ENCODE data around the gene TCEA2. TPM values are rescaled to one million over a fixed set of nuclear protein-coding genes. Genes with fewer than 3 reads are reported as not detected.

The TCEA2 gene
- total and polyA plus RNA-seq, 9 of the 15 experiments (the other 6 are each of a cell fraction or from before 2014, with no cell fraction given): 1.4 to 28.7 (median 5.4) TPM

DNA sequence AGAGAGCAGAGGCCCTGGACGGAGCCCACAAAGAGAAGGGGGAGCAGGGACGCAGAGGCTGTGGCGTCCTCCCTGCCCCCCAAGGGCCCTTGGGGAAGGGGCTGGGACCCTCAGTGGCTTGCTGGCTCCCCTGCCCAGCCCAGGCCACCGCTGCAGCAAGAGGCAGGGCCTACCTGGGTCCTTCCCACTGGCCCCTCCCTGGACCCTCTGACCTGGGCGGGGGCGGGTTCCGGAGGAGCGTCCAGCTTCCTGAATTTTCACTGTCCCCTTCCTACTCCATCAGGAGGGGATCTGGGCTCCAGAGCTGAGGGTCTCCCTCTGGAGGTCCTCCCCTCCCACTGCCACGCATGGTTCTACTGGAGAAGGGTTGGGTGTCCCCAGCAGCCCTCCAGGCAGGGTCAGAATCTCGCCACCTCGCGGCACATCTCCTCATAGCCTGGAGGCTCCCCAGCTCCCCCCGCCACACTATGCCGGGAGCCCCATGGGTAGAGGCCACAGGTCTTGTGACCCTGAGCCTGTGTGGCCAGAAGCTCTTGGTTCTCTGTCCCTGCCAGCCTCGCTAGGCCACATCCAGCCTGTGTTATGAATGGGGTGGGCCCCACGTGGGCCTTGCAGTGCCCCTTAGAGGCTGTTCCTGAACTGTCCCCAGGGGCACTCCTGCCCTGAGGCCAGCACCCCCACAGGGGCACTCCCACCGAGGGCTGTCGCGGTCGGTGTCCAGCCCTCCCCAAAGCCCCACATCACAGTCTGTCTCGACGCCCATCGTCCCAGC is 12.6 kb upstream of the TCEA2 start (continued):
- TF ChIP-seq, protein P1, sequence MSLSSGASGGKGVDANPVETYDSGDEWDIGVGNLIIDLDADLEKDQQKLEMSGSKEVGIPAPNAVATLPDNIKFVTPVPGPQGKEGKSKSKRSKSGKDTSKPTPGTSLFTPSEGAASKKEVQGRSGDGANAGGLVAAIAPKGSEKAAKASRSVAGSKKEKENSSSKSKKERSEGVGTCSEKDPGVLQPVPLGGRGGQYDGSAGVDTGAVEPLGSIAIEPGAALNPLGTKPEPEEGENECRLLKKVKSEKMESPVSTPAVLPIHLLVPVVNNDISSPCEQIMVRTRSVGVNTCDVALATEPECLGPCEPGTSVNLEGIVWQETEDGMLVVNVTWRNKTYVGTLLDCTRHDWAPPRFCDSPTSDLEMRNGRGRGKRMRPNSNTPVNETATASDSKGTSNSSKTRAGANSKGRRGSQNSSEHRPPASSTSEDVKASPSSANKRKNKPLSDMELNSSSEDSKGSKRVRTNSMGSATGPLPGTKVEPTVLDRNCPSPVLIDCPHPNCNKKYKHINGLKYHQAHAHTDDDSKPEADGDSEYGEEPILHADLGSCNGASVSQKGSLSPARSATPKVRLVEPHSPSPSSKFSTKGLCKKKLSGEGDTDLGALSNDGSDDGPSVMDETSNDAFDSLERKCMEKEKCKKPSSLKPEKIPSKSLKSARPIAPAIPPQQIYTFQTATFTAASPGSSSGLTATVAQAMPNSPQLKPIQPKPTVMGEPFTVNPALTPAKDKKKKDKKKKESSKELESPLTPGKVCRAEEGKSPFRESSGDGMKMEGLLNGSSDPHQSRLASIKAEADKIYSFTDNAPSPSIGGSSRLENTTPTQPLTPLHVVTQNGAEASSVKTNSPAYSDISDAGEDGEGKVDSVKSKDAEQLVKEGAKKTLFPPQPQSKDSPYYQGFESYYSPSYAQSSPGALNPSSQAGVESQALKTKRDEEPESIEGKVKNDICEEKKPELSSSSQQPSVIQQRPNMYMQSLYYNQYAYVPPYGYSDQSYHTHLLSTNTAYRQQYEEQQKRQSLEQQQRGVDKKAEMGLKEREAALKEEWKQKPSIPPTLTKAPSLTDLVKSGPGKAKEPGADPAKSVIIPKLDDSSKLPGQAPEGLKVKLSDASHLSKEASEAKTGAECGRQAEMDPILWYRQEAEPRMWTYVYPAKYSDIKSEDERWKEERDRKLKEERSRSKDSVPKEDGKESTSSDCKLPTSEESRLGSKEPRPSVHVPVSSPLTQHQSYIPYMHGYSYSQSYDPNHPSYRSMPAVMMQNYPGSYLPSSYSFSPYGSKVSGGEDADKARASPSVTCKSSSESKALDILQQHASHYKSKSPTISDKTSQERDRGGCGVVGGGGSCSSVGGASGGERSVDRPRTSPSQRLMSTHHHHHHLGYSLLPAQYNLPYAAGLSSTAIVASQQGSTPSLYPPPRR (CRISPR knock-in tag; IDR thresholded peaks at IDR 0.05; ENCODE audit: borderline replicate concordance): no peak
- TF ChIP-seq ZNF146 (CRISPR knock-in tag; IDR thresholded peaks at IDR 0.05; ENCODE audit: unreplicated experiment) (no peak), ZNF507 (tag; conservative IDR thresholded peaks at IDR 0.05) (no peak), ZKSCAN3 (CRISPR knock-in tag; IDR thresholded peaks at IDR 0.05) (no peak), MITF (IDR thresholded peaks at IDR 0.05) (0 out of 2 replicates have a peak, but pooled peaks have one; percentile 23), POLR2B (IDR thresholded peaks at IDR 0.05; ENCODE audit: low read depth, partially characterized antibody) (no peak), ZNF512 (tag; IDR thresholded peaks at IDR 0.05) (no peak), ZNF583 (CRISPR knock-in tag; IDR thresholded peaks at IDR 0.05) (no peak), ZNF644 (tag; IDR thresholded peaks at IDR 0.05; ENCODE audit: low read depth) (no peak), TCF7L2 (IDR thresholded peaks at IDR 0.05; ENCODE audit: low read depth, low read length) (no peak), BRF1 (IDR thresholded peaks at IDR 0.05; ENCODE audit: borderline replicate concordance, extremely low read depth, insufficient read length) (no peak)
- TF ChIP-seq, protein P2, sequence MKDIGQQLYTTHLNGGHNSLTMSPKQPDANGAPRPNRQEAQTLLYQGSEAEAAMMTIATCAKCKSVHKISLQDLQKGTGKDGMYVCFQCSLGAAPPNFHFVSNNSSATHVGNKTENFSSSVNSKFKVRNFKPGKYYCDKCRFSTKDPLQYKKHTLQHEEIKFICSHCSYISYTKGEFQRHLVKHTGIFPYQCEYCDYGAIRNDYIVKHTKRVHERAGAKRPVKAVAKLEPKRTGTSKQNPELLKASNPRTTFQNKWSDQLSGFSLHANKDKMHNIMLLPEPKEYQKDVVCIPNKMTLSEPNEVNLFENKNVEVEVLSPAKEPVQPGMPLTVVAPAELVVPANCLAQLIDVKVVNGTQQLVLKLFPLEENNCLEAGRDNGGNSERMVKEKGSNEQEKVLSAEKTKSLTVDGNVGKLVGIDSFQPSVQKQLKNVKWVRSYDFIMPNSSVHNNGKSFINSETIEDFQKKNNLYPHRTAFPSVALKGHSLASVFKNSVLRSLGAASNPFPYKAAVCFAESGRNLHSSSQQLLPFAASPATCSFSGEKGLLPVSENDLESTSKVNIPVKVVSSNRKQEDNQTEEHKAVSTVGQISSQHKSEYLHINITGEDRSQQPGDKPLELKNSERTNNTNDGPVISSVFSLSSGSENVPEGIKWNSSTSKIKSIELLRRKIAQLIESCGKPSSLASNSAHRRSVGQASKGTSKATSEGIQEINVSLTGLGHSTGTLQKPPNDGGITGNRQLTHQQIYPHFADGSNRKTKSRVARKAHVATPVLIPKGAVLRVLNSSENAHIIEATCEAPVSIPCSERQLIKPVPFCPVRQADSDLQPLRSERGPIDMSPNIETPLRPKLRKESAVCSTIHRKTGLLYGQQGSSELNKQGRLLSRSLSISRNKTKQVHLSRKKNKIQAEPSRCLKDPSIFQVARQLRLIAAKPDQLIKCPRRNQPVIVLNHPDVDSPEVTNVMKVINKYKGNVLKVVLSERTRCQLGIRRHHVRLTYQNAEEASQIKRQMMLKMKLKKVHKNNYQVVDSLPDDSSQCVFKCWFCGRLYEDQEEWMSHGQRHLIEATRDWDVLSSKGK (CRISPR knock-in tag; IDR thresholded peaks at IDR 0.05): no peak
